SK-N-SH (cell line): ENCODE measurements around the gene SND1. TPM values are rescaled to one million over a fixed set of nuclear protein-coding genes. Genes with fewer than 3 reads are reported as not detected.

Experiments used
- CTCF ChIA-PET: fragments of 300-600, 350-600 bp; formaldehyde crosslinking; extraction: SDS; loops from one replicate; lab custom pipeline; 2021; lab: Yijun Ruan, JAX
- POLR2A ChIA-PET: fragments of 350-600 bp; sonication (Branson Sonifier 250); formaldehyde crosslinking; extraction: SDS; loops from one replicate; lab custom pipeline; 2020; ENCODE audit warnings: antibody characterized with exemption, inconsistent platforms; lab: Yijun Ruan, JAX
- DNase-seq: peaks from one replicate; pipeline ENCODE4 v3.0.0; 2012
- H2AFZ ChIP-seq: fragments of 200-600 bp; sonication (generic); 2 replicates; pipeline ENCODE4 v1.8.1; 2016; ENCODE audit warnings: antibody characterized with exemption, mild to moderate bottlenecking, low read depth
- H3F3A ChIP-seq: fragments of 200-600 bp; sonication (generic); replicated peaks from 2 replicates; pipeline ENCODE3; 2016; ENCODE audit warnings: antibody characterized with exemption, mild to moderate bottlenecking; ENCODE audit not compliant: insufficient read depth
- H3K27ac ChIP-seq, 2 experiments: fragments of 200-500 bp in 1 of 2; fragments of 200-600 bp in 1 of 2; sonication (Bioruptor generic) in 1 of 2; sonication (generic), shearing (Covaris generic) in 1 of 2; 2 replicates each; pipeline versions ENCODE4 v1.5.1 to v1.6.1; 2014 to 2016; ENCODE audit warnings: low read depth in 2 of 2, inconsistent platforms in 1 of 2, low read length in 1 of 2, mild to moderate bottlenecking in 1 of 2, mixed read lengths in 1 of 2
- H3K27me3 ChIP-seq: fragments of 200-600 bp; sonication (generic), shearing (Covaris generic); 2 replicates; pipeline ENCODE4 v1.6.1; 2016; ENCODE audit warnings: mixed run types; ENCODE audit not compliant: insufficient read depth
- H3K36me3 ChIP-seq, 2 experiments: fragments of 200-500 bp in 1 of 2; fragments of 200-600 bp in 1 of 2; sonication (Bioruptor generic) in 1 of 2; sonication (generic) in 1 of 2; replicated peaks in 1 of 2; 2 replicates each; pipeline versions ENCODE3 to v1.5.1; 2014 to 2016; ENCODE audit warnings: low read length in 1 of 2, mild to moderate bottlenecking in 1 of 2; ENCODE audit not compliant: insufficient read depth in 2 of 2, control insufficient read depth in 1 of 2
- H3K4me1 ChIP-seq, 2 experiments: fragments of 200-500 bp in 1 of 2; fragments of 200-600 bp in 1 of 2; sonication (Bioruptor generic) in 1 of 2; sonication (generic), shearing (Covaris generic) in 1 of 2; 2 replicates each; pipeline versions ENCODE4 v1.5.1 to v1.6.1; 2014 to 2016; ENCODE audit warnings: low read depth in 1 of 2, low read length in 1 of 2, mixed run types in 1 of 2; ENCODE audit not compliant: insufficient read depth in 2 of 2, control insufficient read depth in 1 of 2
- H3K4me2 ChIP-seq: fragments of 200-600 bp; sonication (generic), shearing (Covaris generic); 2 replicates; pipeline ENCODE4 v1.6.1; 2017; ENCODE audit warnings: mixed run types
- H3K4me3 ChIP-seq, 2 experiments: fragments of 200-500 bp in 1 of 2; fragments of 200-600 bp in 1 of 2; sonication (Bioruptor generic) in 1 of 2; sonication (generic), shearing (Covaris generic) in 1 of 2; 2 replicates each; pipeline versions ENCODE4 v1.5.1 to v1.8.1; 2014 to 2016; ENCODE audit warnings: low read depth in 2 of 2, inconsistent platforms in 1 of 2, low read length in 1 of 2, mild to moderate bottlenecking in 1 of 2, mixed read lengths in 1 of 2, moderate library complexity in 1 of 2
- H3K79me2 ChIP-seq: fragments of 200-600 bp; sonication (generic); 2 replicates; pipeline ENCODE4 v1.8.1; 2017; ENCODE audit warnings: mild to moderate bottlenecking; ENCODE audit not compliant: insufficient read depth
- H3K9ac ChIP-seq: fragments of 200-600 bp; sonication (generic); 2 replicates; pipeline ENCODE4 v1.6.1; 2017; ENCODE audit warnings: mixed run types
- H3K9me2 ChIP-seq: fragments of 200-600 bp; sonication (generic); 2 replicates; pipeline ENCODE4 v1.6.1; 2017; ENCODE audit warnings: mixed run types
- H3K9me3 ChIP-seq: fragments of 200-600 bp; sonication (generic); 2 replicates; pipeline ENCODE4 v1.6.1; 2017; ENCODE audit warnings: mixed run types, mild to moderate bottlenecking, moderate library complexity
- H4K20me1 ChIP-seq: fragments of 200-600 bp; sonication (generic); 2 replicates; pipeline ENCODE4 v1.6.1; 2017; ENCODE audit warnings: mild to moderate bottlenecking, mixed run types; ENCODE audit not compliant: insufficient read depth
- EP300 ChIP-seq, 2 experiments: IDR thresholded peaks; 2 replicates each; pipeline versions ENCODE4 v1.4.0 to v1.6.1; 2012; ENCODE audit warnings: borderline replicate concordance in 1 of 2, low read depth in 1 of 2, low read length in 1 of 2
- EZH2phosphoT487 ChIP-seq: fragments of 200-600 bp; sonication (generic); IDR thresholded peaks from 2 replicates; pipeline ENCODE4 v1.6.1; 2017; ENCODE audit warnings: low read depth, mixed run types, mild to moderate bottlenecking, antibody characterized with exemption, moderate library complexity, borderline replicate concordance
- FOXJ3 ChIP-seq: sonication (generic); formaldehyde crosslinking; IDR thresholded peaks from 2 replicates; pipeline ENCODE4 v1.5.1; 2020; ENCODE audit warnings: mild to moderate bottlenecking, missing genetic modification reagents
- FOXM1 ChIP-seq: IDR thresholded peaks from 2 replicates; pipeline ENCODE4 v1.4.0; 2012; ENCODE audit warnings: low read depth, mild to moderate bottlenecking
- GABPA ChIP-seq: IDR thresholded peaks from 2 replicates; pipeline ENCODE4 v1.4.0; 2012; ENCODE audit warnings: low read depth, mild to moderate bottlenecking
- GATA2 ChIP-seq: sonication (generic); formaldehyde crosslinking; IDR thresholded peaks from 2 replicates; pipeline ENCODE4 v1.5.0; 2020; ENCODE audit warnings: mild to moderate bottlenecking, missing genetic modification reagents
- JUND ChIP-seq: IDR thresholded peaks from 2 replicates; pipeline ENCODE4 v1.4.0; 2012
- MEF2A ChIP-seq: IDR thresholded peaks from 2 replicates; pipeline ENCODE4 v1.4.0; 2012; ENCODE audit warnings: low read depth, borderline replicate concordance
- MXI1 ChIP-seq: IDR thresholded peaks from 2 replicates; pipeline ENCODE4 v1.6.1; 2012; ENCODE audit warnings: mild to moderate bottlenecking, low read depth, low read length, improper control_type of control experiment
- NFIC ChIP-seq: IDR thresholded peaks from 2 replicates; pipeline ENCODE4 v1.4.0; 2012; ENCODE audit warnings: borderline replicate concordance
- NRF1 ChIP-seq: IDR thresholded peaks from 2 replicates; pipeline ENCODE4 v1.6.1; 2012; ENCODE audit warnings: low read depth, mild to moderate bottlenecking, low read length
- RCOR1 ChIP-seq: fragments of 150-350 bp; IDR thresholded peaks from 2 replicates; pipeline ENCODE4 v1.6.1; 2017; ENCODE audit warnings: antibody characterized with exemption, low read length
- REST ChIP-seq: IDR thresholded peaks from 2 replicates; pipeline ENCODE4 v1.6.1; 2012; ENCODE audit warnings: mild to moderate bottlenecking, low read depth, low read length, moderate library complexity
- RFX5 ChIP-seq: IDR thresholded peaks from 2 replicates; pipeline ENCODE4 v1.6.1; 2012; ENCODE audit warnings: mild to moderate bottlenecking, improper control_type of control experiment, low read length
- RXRA ChIP-seq: IDR thresholded peaks from 2 replicates; pipeline ENCODE4 v1.4.0; 2012; ENCODE audit warnings: low read depth, mild to moderate bottlenecking, borderline replicate concordance
- SMC3 ChIP-seq: IDR thresholded peaks from 2 replicates; pipeline ENCODE4 v1.6.1; 2012; ENCODE audit warnings: low read depth, low read length, improper control_type of control experiment
- TEAD4 ChIP-seq: IDR thresholded peaks from 2 replicates; pipeline ENCODE4 v1.4.0; 2012; ENCODE audit warnings: mild to moderate bottlenecking, borderline replicate concordance; ENCODE audit not compliant: insufficient read depth
- USF2 ChIP-seq: fragments of 150-350 bp; IDR thresholded peaks from 2 replicates; pipeline ENCODE4 v1.6.1; 2017; ENCODE audit warnings: antibody characterized with exemption, low read length, low read depth, borderline replicate concordance
- WGBS: methylation state at CpG from one replicate; pipeline ENCODE4 v1.1.6; 2017; ENCODE audit warnings: low lambda C conversion rate; 5-methylcytosine and 5-hydroxymethylcytosine counted together
- polyA plus RNA-seq, 3 experiments: library from polyadenylated mRNA; depleted of rRNA; stranded (reverse); fragments of >200 nt; gene quantifications; 2 replicates each; pipeline ENCODE4 v1.2.3, GENCODE V29; 2012

SND1 gene
- polyA plus RNA-seq, 1 of the 3 experiments (the other 2 are of a cell fraction) = 165 TPM

GRCh38 chr7:128099204-128099671 is 447.2 kb downstream of the SND1 start (continued):
- TF ChIP-seq USF2 (no peak), RCOR1 (no peak), EZH2phosphoT487 (no peak), GATA2 (CRISPR knock-in tag) (no peak), SMC3 (no peak), JUND (no peak), FOXJ3 (CRISPR knock-in tag) (no peak), MEF2A (no peak), RXRA (no peak)

- H3K4me2 ChIP-seq = no peak overlapping the region
- H3K9me3 ChIP-seq = no peaks in the 10 kb centered on the region
- H3F3A ChIP-seq = peaks cover under 1% of the 10 kb centered on the region
- H4K20me1 ChIP-seq = no peaks in the 10 kb centered on the region
- 85% methylated on average over 2 of the region's 3 CpGs for WGBS
- H2AFZ ChIP-seq = no peak overlapping the region
- TF ChIP-seq RXRA (no peak), GABPA (no peak), SMC3 (no peak), EP300 (IDR thresholded peaks at IDR 0.05; ENCODE audit: borderline replicate concordance in 1 of 2, low read depth in 1 of 2, low read length in 1 of 2) (no peak), TEAD4 (no peak), FOXM1 (no peak), REST (no peak), JUND (no peak), NRF1 (no peak), MXI1 (no peak), RFX5 (no peak), NFIC (no peak)
- ChIA-PET CTCF (interaction anchor here (1.0 to 5.7 kb wide), 5 partner anchors 15 to 391 kb away, joined by 4 to 33 read pairs (median 15); no protein-coding TSS in a partner anchor), POLR2A (no interaction called here)
- no peak overlapping the region for H3K9ac ChIP-seq
- no peak overlapping the region for H3K4me3 ChIP-seq
- H3K27me3 ChIP-seq = no peaks in the 10 kb centered on the region
- H3K27ac ChIP-seq = no peak overlapping the region
- no peaks in the 10 kb centered on the region for H3K9me2 ChIP-seq
- no peak for DNase-seq
- peaks cover 0 to 30% of the 10 kb centered on the region in 2 experiments; a peak in 2 of 4 replicates for H3K4me1 ChIP-seq
- peaks cover 3 to 6% of the 10 kb centered on the region in 2 experiments for H3K36me3 ChIP-seq
- no peaks in the 10 kb centered on the region for H3K79me2 ChIP-seq
Observed at GRCh38 chr7:128100225-128100948, 448.4 kb downstream of the SND1 start.
